ENCODE measurements around the gene TXNRD1.
"Not testable (repeated sequence)": the region's sequence is repeated elsewhere in the genome, so short reads cannot be mapped to it uniquely, and the experiment has no call there.

TXNRD1 gene

GRCh38 chr12:104331376-104331775 lies 115.8 kb downstream of the TXNRD1 start:
- no peak for DNase-seq

- not testable (repeated sequence) for DNase-seq
These were observed 116.7 kb downstream of the TXNRD1 start for GRCh38 chr12:104332273-104332672.

GRCh38 chr12:104333692-104334255 lies 118.2 kb downstream of the TXNRD1 start:
- no peak for DNase-seq

- no peak for DNase-seq
These were observed 119.0 kb downstream of the TXNRD1 start for GRCh38 chr12:104334581-104334980.

GRCh38 chr12:104336115-104336514 lies 120.5 kb downstream of the TXNRD1 start:
- no peak for DNase-seq

- no peak for DNase-seq
These were observed 121.5 kb downstream of the TXNRD1 start for GRCh38 chr12:104337030-104337558.

GRCh38 chr12:104339663-104340062 lies 124.1 kb downstream of the TXNRD1 start:
- DNase-seq: no peak

GRCh38 chr12:104340177-104340576 lies 124.6 kb downstream of the TXNRD1 start:
- DNase-seq: no peak

GRCh38 chr12:104340925-104341611 lies 125.5 kb downstream of the TXNRD1 start:
- DNase-seq: no peak

GRCh38 chr12:104342147-104342546 lies 126.6 kb downstream of the TXNRD1 start:
- no peak for DNase-seq

GRCh38 chr12:104342635-104343249 lies 127.2 kb downstream of the TXNRD1 start:
- no peak for DNase-seq

GRCh38 chr12:104344682-104345081 lies 129.1 kb downstream of the TXNRD1 start:
- DNase-seq: no peak

- no peak for DNase-seq
These were observed 129.9 kb downstream of the TXNRD1 start for GRCh38 chr12:104345234-104346066.

GRCh38 chr12:104347374-104348075 lies 131.9 kb downstream of the TXNRD1 start:
- DNase-seq: no peak

- no peak for DNase-seq
These were observed 132.9 kb downstream of the TXNRD1 start for GRCh38 chr12:104348283-104348993.

GRCh38 chr12:104348994-104349494 lies 133.5 kb downstream of the TXNRD1 start:
- no peak for DNase-seq

- no peak for DNase-seq
These were observed 134.9 kb downstream of the TXNRD1 start for GRCh38 chr12:104350211-104351056.

- no peak for DNase-seq
These were observed 135.7 kb downstream of the TXNRD1 start for GRCh38 chr12:104351057-104351983.

GRCh38 chr12:104352106-104352713 lies 136.6 kb downstream of the TXNRD1 start:
- DNase-seq: no peak
